ENCODE measurements around the gene FOLR3. TPM values are rescaled to one million over a fixed set of nuclear protein-coding genes. Genes with fewer than 3 reads are reported as not detected.

Gene FOLR3
- total and polyA plus RNA-seq, 9 of the 15 experiments (the other 6 are each of a cell fraction or from before 2014, with no cell fraction given), result not detected

GRCh38 chr11:72122607-72123006, 12.9 kb upstream of the FOLR3 start (continued):
- TF ChIP-seq ADNP (tag; IDR thresholded peaks at IDR 0.05), result peak; percentile 59; the same call in 1 of the 2 replicates
- TF ChIP-seq TEAD4 (IDR thresholded peaks at IDR 0.05; ENCODE audit: low read length), result peak; percentile 54
- TF ChIP-seq TEAD4 (CRISPR knock-in tag; IDR thresholded peaks at IDR 0.05; ENCODE audit: borderline replicate concordance), result no peak
- TF ChIP-seq GATAD2B (IDR thresholded peaks at IDR 0.05; ENCODE audit: borderline replicate concordance), result 0 out of 2 replicates have a peak, but pooled peaks have one; percentile 43
- peak; percentile 64 for TF ChIP-seq NFE2 (IDR thresholded peaks at IDR 0.05; ENCODE audit: low read depth)
- TF ChIP-seq SMARCA4 (IDR thresholded peaks at IDR 0.05), result peak; percentile 56
- no peak for TF ChIP-seq MXD1 (CRISPR knock-in tag; IDR thresholded peaks at IDR 0.05; ENCODE audit: borderline replicate concordance, poor library complexity, severe bottlenecking)
- TF ChIP-seq SETDB1 (IDR thresholded peaks at IDR 0.05; ENCODE audit: low read length), result no peak
- peak; percentile 61 for TF ChIP-seq CBFA2T2 (conservative IDR thresholded peaks at IDR 0.05)
- TF ChIP-seq MLLT1 (IDR thresholded peaks at IDR 0.05), result no peak
- 0 out of 4 replicates have a peak, but pooled peaks of 1 of the 2 experiments have one; percentile 6 for TF ChIP-seq KDM1A (IDR thresholded peaks at IDR 0.05)
- peak; percentile 9 for TF ChIP-seq MEIS2 (IDR thresholded peaks at IDR 0.05; ENCODE audit: partially characterized antibody)
- TF ChIP-seq ZEB2 (IDR thresholded peaks at IDR 0.05), result peak; percentile 57; the same call in 1 of the 2 replicates
- TF ChIP-seq NCOR1 (IDR thresholded peaks at IDR 0.05), result peak; percentile 39
- TF ChIP-seq TCF3 (CRISPR knock-in tag; IDR thresholded peaks at IDR 0.05), result peak; percentile 36; the same call in 1 of the 2 replicates
- no peak for TF ChIP-seq ZNF561 (CRISPR knock-in tag; conservative IDR thresholded peaks at IDR 0.05)
- peak; percentile 76 for TF ChIP-seq CBFA2T3 (IDR thresholded peaks at IDR 0.05)
- no peak for TF ChIP-seq CREB3L1 (IDR thresholded peaks at IDR 0.05; ENCODE audit: borderline replicate concordance, low read depth)
- peak; percentile 48; the same call in 1 of the 2 replicates for TF ChIP-seq SMARCE1 (IDR thresholded peaks at IDR 0.05)
- TF ChIP-seq VEZF1 (CRISPR knock-in tag; IDR thresholded peaks at IDR 0.05), result peak; percentile 16; the same call in 1 of the 2 replicates
- TF ChIP-seq ARID1B (IDR thresholded peaks at IDR 0.05), result peak; percentile 84
- no peak for TF ChIP-seq GTF2F1 (IDR thresholded peaks at IDR 0.05; ENCODE audit: low read depth, low read length)
